ENCODE measurements around the gene HOXA7. TPM values are rescaled to one million over a fixed set of nuclear protein-coding genes. Genes with fewer than 3 reads are reported as not detected.
A peak's percentile ranks its signal among the peaks of the same experiment; 100 is the strongest.

Gene HOXA7
- total RNA-seq, 1 donor from 2014 or later = 34.2 TPM

DNA sequence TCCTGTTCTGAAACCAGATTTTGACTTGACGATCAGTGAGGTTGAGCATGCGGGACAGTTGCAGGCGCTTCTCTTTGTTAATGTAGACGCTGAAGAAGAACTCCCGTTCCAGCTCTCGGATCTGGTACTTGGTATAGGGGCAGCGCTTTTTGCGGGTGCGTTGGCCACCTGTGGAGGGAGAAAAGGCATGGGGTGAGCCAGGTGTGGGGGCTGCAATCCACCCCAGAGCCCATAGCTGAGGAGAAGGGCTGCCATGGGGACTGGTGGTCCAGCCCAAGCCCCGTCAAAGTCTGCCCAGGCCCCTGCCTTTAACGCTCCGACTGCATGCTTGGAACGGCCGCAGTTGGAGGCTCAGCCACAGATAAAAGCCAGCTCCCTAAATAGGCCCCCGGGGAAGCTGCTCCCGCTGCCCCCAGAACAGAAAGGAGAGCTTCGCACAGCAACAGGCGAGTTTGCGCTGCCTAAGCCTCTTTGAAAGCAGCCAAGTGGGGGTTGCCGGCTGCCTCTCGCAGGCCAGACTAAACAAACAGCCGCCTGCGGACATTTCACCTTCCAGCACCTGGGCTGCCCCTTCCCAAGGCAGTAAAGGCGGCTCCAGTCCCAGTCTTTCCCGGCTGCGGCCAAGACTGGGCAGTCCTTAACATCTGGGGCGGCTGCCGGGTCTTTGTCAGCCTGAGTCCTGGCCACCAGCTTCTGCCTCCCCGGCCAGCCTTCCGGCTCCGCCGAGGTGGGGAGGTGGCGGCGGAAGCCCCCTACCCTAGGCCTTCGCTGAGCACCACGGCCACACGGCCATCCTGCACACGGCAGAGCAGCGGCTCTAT lies 26.6 kb upstream of the HOXA7 start:
- no peaks in the 10 kb centered on the region for H3K27me3 ChIP-seq (ENCODE audit: control insufficient read depth, insufficient read depth, low read length)
- TF ChIP-seq, protein P1, sequence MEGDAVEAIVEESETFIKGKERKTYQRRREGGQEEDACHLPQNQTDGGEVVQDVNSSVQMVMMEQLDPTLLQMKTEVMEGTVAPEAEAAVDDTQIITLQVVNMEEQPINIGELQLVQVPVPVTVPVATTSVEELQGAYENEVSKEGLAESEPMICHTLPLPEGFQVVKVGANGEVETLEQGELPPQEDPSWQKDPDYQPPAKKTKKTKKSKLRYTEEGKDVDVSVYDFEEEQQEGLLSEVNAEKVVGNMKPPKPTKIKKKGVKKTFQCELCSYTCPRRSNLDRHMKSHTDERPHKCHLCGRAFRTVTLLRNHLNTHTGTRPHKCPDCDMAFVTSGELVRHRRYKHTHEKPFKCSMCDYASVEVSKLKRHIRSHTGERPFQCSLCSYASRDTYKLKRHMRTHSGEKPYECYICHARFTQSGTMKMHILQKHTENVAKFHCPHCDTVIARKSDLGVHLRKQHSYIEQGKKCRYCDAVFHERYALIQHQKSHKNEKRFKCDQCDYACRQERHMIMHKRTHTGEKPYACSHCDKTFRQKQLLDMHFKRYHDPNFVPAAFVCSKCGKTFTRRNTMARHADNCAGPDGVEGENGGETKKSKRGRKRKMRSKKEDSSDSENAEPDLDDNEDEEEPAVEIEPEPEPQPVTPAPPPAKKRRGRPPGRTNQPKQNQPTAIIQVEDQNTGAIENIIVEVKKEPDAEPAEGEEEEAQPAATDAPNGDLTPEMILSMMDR (IDR thresholded peaks at IDR 0.05; ENCODE audit: insufficient read depth, low read length, poor library complexity, severe bottlenecking) = no peak
- H3K4me3 ChIP-seq (ENCODE audit: low read depth, low read length) = peak overlapping the region; percentile 78
- no peak for DNase-seq (ENCODE audit: low read depth)
- no peaks in the 10 kb centered on the region for H3K36me3 ChIP-seq (ENCODE audit: control insufficient read depth, insufficient read depth, low read length)

GRCh38 chr7:27182285-27182841 lies 25.9 kb upstream of the HOXA7 start:
- TF ChIP-seq, protein P1 (IDR thresholded peaks at IDR 0.05; ENCODE audit: insufficient read depth, low read length, poor library complexity, severe bottlenecking) = peak; percentile 36
- H3K4me3 ChIP-seq (ENCODE audit: low read depth, low read length) = peak overlapping the region; percentile 78
- no peaks in the 10 kb centered on the region for H3K36me3 ChIP-seq (ENCODE audit: control insufficient read depth, insufficient read depth, low read length)
- no peaks in the 10 kb centered on the region for H3K27me3 ChIP-seq (ENCODE audit: control insufficient read depth, insufficient read depth, low read length)
- no peak for DNase-seq (ENCODE audit: low read depth)

GRCh38 chr7:27181795-27182275 lies 25.4 kb upstream of the HOXA7 start:
- H3K36me3 ChIP-seq (ENCODE audit: control insufficient read depth, insufficient read depth, low read length) = no peaks in the 10 kb centered on the region
- no peaks in the 10 kb centered on the region for H3K27me3 ChIP-seq (ENCODE audit: control insufficient read depth, insufficient read depth, low read length)
- no peak for DNase-seq (ENCODE audit: low read depth)
- H3K4me3 ChIP-seq (ENCODE audit: low read depth, low read length) = peak overlapping the region; percentile 12
- TF ChIP-seq, protein P1 (IDR thresholded peaks at IDR 0.05; ENCODE audit: insufficient read depth, low read length, poor library complexity, severe bottlenecking) = no peak

DNA sequence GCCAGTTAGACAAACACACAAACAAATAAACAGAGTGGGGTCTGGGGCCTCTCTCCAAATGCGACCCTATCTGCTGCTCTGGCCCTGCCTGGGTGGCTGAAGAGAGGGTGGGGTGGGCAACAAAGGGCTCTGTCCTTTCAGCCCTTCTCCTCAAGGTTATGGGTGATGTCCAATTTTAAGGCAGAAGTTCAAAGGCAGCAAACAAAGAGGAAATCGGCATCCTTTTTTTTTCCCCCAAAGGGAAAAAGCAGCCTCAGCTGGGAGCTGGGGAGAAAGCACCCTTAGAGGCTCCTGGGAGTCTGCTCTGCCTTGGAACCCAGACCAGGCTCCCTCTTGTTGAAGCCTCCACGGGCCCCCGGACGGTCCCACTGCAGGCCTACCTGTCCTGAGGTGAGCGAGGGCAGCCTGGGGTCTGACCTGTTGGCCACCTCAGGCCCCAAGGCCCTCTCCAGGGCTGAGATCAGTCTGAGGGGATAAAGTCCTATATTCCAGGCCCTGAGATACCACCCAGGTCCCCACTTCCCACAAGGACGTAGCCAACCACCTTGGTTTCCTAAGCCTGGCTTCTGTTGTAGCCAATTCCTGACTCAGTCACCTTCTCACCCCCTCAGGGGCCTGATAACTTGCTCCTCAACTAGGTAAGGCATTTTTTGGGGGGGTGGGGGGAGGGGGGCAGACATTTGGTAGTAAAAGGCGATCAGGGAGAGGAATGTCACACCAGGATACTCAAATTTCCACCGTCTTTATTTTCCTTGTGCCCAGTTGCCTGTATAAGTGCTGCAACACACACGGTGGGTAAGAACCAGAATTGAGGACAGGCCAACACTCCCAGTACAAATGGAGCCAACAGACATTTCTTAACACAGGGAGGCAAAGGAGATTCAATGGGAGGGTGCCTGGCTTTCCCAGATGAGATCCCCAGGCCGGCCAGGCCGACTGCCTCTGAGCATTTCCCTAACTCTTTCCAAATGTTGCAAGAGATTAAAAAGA lies 24.3 kb upstream of the HOXA7 start:
- peak overlapping the region; percentile 15 for H3K4me3 ChIP-seq (ENCODE audit: low read depth, low read length)
- no peaks in the 10 kb centered on the region for H3K27me3 ChIP-seq (ENCODE audit: control insufficient read depth, insufficient read depth, low read length)
- TF ChIP-seq, protein P1 (IDR thresholded peaks at IDR 0.05; ENCODE audit: insufficient read depth, low read length, poor library complexity, severe bottlenecking) = no peak
- no peaks in the 10 kb centered on the region for H3K36me3 ChIP-seq (ENCODE audit: control insufficient read depth, insufficient read depth, low read length)
- no peak for DNase-seq (ENCODE audit: low read depth)

GRCh38 chr7:27179503-27180430 lies 23.3 kb upstream of the HOXA7 start:
- TF ChIP-seq, protein P1 (IDR thresholded peaks at IDR 0.05; ENCODE audit: insufficient read depth, low read length, poor library complexity, severe bottlenecking) = peak; percentile 93
- Histone ChIP-seq H3K27me3 (ENCODE audit: control insufficient read depth, insufficient read depth, low read length) (no peaks in the 10 kb centered on the region), H3K4me3 (ENCODE audit: low read depth, low read length) (peak overlapping the region; percentile 72), H3K36me3 (ENCODE audit: control insufficient read depth, insufficient read depth, low read length) (no peaks in the 10 kb centered on the region)
- peak; percentile 54 for DNase-seq (ENCODE audit: low read depth)
